Activated CD8-positive, alpha-beta memory T cell treated with anti-CD3 and anti-CD28 coated beads, Interleukin-2, amount 50 U/mL, for 24 hours (primary cell): ENCODE results near the gene PDE3A.

Experiments used
- DNase-seq: peaks from one replicate; pipeline ENCODE4 v3.0.0-alpha.2; 2020; ENCODE audit errors: extremely low read depth

PDE3A gene

GRCh38 chr12:20701106-20701505 is 332.8 kb downstream of the PDE3A start:
- no peak for DNase-seq

- no peak for DNase-seq
These were observed 336.5 kb downstream of the PDE3A start for GRCh38 chr12:20704860-20705259.

- no peak for DNase-seq
These were observed 343.5 kb downstream of the PDE3A start for GRCh38 chr12:20711846-20712245.

- no peak for DNase-seq
These were observed 347.7 kb downstream of the PDE3A start for GRCh38 chr12:20716037-20716436.

- no peak for DNase-seq
These were observed 348.6 kb downstream of the PDE3A start for GRCh38 chr12:20716985-20717384.

- no peak for DNase-seq
These were observed 350.0 kb downstream of the PDE3A start for GRCh38 chr12:20718294-20718693.

- DNase-seq, result no peak
These were observed 353.8 kb downstream of the PDE3A start for GRCh38 chr12:20722142-20722541.

GRCh38 chr12:20731274-20731673 is 362.9 kb downstream of the PDE3A start:
- no peak for DNase-seq
